WTC11 (cell line): ENCODE results near the gene ATP2B1. TPM values are rescaled to one million over a fixed set of nuclear protein-coding genes. Genes with fewer than 3 reads are reported as not detected.

Source experiments
- ATAC-seq: fragments of 200-7000 bp; cut with Tn5 transposase; 2 replicates; pipeline ENCODE4 v1.10.0; 2021; ENCODE audit warnings: mild to moderate bottlenecking, moderate library complexity
- CTCF ChIA-PET: fragments of 300-600 bp; sonication (Branson Sonifier 250); formaldehyde crosslinking; loops from one replicate; lab custom pipeline; 2021; ENCODE audit warnings: antibody characterized with exemption; lab: Charles Lee
- POLR2A ChIA-PET: fragments of 350-600 bp; sonication (Branson Sonifier 250); formaldehyde crosslinking; loops from one replicate; lab custom pipeline; 2021; ENCODE audit warnings: antibody characterized with exemption; lab: Charles Lee
- DNase-seq: peaks from one replicate; pipeline ENCODE4 v3.0.0; 2021; ENCODE audit warnings: low spot score
- H3K27ac Mint-ChIP-seq: 2 replicates; pipeline ENCODE4 v1.8.0; 2021; ENCODE audit warnings: mixed read lengths
- H3K27me3 Mint-ChIP-seq: 2 replicates; pipeline ENCODE4 v1.8.0; 2021; ENCODE audit warnings: low read depth, mild to moderate bottlenecking, moderate library complexity, mixed read lengths
- H3K36me3 Mint-ChIP-seq: 2 replicates; pipeline ENCODE4 v1.8.0; 2021; ENCODE audit warnings: mixed read lengths
- H3K4me1 Mint-ChIP-seq: 2 replicates; pipeline ENCODE4 v1.8.0; 2022; ENCODE audit warnings: mixed read lengths
- H3K4me3 Mint-ChIP-seq: 2 replicates; pipeline ENCODE4 v1.8.0; 2021; ENCODE audit warnings: mild to moderate bottlenecking, moderate library complexity, mixed read lengths
- H3K9me3 Mint-ChIP-seq: 2 replicates; pipeline ENCODE4 v1.8.0; 2021; ENCODE audit warnings: mixed read lengths
- ARID4B ChIP-seq: sonication (generic); formaldehyde crosslinking; IDR thresholded peaks from 2 replicates; pipeline ENCODE4 v1.8.0; 2023; ENCODE audit warnings: missing genetic modification reagents, mild to moderate bottlenecking, borderline replicate concordance
- EMX1 ChIP-seq: fragments of 250-450 bp; sonication (Bioruptor Pico); IDR thresholded peaks from 2 replicates; pipeline ENCODE4 v1.8.0; 2021; ENCODE audit warnings: mild to moderate bottlenecking
- FOXJ3 ChIP-seq: sonication (generic); formaldehyde crosslinking; IDR thresholded peaks from 2 replicates; pipeline ENCODE4 v1.9.0; 2021; ENCODE audit warnings: missing genetic modification reagents, mild to moderate bottlenecking, borderline replicate concordance
- FOXP1 ChIP-seq: sonication (generic); formaldehyde crosslinking; IDR thresholded peaks from 2 replicates; pipeline ENCODE4 v1.8.0; 2022; ENCODE audit warnings: missing genetic modification reagents, mild to moderate bottlenecking, moderate library complexity, borderline replicate concordance
- FOXP4 ChIP-seq: sonication (generic); formaldehyde crosslinking; IDR thresholded peaks from 2 replicates; pipeline ENCODE4 v1.8.0; 2022; ENCODE audit warnings: mild to moderate bottlenecking, missing genetic modification reagents
- GRHL2 ChIP-seq: fragments of 250-450 bp; sonication (Bioruptor Pico); IDR thresholded peaks from 2 replicates; pipeline ENCODE4 v1.8.0; 2022; ENCODE audit warnings: mild to moderate bottlenecking, moderate library complexity; ENCODE audit not compliant: insufficient replicate concordance, severe bottlenecking
- GTF2I ChIP-seq: fragments of 250-450 bp; sonication (Bioruptor Pico); conservative IDR thresholded peaks from 2 replicates; pipeline ENCODE4 v1.4.0; 2021; ENCODE audit warnings: mild to moderate bottlenecking
- JUN ChIP-seq: sonication (generic); formaldehyde crosslinking; IDR thresholded peaks from 2 replicates; pipeline ENCODE4 v1.8.0; 2023; ENCODE audit warnings: mild to moderate bottlenecking, missing genetic modification reagents
- MLX ChIP-seq: sonication (generic); formaldehyde crosslinking; IDR thresholded peaks from 2 replicates; pipeline ENCODE4 v1.8.1; 2023; ENCODE audit warnings: mild to moderate bottlenecking, missing genetic modification reagents, moderate library complexity
- NR2C2 ChIP-seq: sonication (generic); formaldehyde crosslinking; IDR thresholded peaks from 2 replicates; pipeline ENCODE4 v1.8.0; 2022; ENCODE audit warnings: mild to moderate bottlenecking, missing genetic modification reagents
- NR3C1 ChIP-seq: sonication (generic); formaldehyde crosslinking; conservative IDR thresholded peaks from 2 replicates; pipeline ENCODE4 v1.8.1; 2023; ENCODE audit warnings: low read depth, mild to moderate bottlenecking, missing genetic modification reagents
- PRDM15 ChIP-seq: sonication (generic); formaldehyde crosslinking; IDR thresholded peaks from 2 replicates; pipeline ENCODE4 v1.8.0; 2022; ENCODE audit warnings: missing genetic modification reagents
- SOX15 ChIP-seq: fragments of 250-450 bp; sonication (Bioruptor Pico); IDR thresholded peaks from 2 replicates; pipeline ENCODE4 v1.9.0; 2021; ENCODE audit warnings: mild to moderate bottlenecking
- USF1 ChIP-seq: sonication (generic); formaldehyde crosslinking; IDR thresholded peaks from 2 replicates; pipeline ENCODE4 v1.8.0; 2022; ENCODE audit warnings: mild to moderate bottlenecking, missing genetic modification reagents
- ZMAT4 ChIP-seq: fragments of 250-450 bp; sonication (Bioruptor Pico); IDR thresholded peaks from 2 replicates; pipeline ENCODE4 v1.9.0; 2021; ENCODE audit warnings: mild to moderate bottlenecking
- ZNF138 ChIP-seq: sonication (generic); formaldehyde crosslinking; conservative IDR thresholded peaks from 2 replicates; pipeline ENCODE4 v1.8.1; 2022; ENCODE audit warnings: mild to moderate bottlenecking, moderate library complexity, missing genetic modification reagents
- total RNA-seq: library from RNA; stranded (reverse); gene quantifications from 3 replicates; pipeline ENCODE4 v1.2.3, GENCODE V29; 2021

The ATP2B1 gene
- total RNA-seq, 1 experiment from 2014 or later = 31.7 TPM

- H3K9me3 Mint-ChIP-seq = no peaks in the 10 kb centered on the region
- no peak overlapping the region for H3K4me3 Mint-ChIP-seq
- CTCF ChIA-PET = no interaction called here
- POLR2A ChIA-PET = no interaction called here
- DNase-seq (no peak), ATAC-seq (no peak)
- H3K27ac Mint-ChIP-seq = no peak overlapping the region
- H3K36me3 Mint-ChIP-seq = no peaks in the 10 kb centered on the region
- peaks cover 27% of the 10 kb centered on the region for H3K4me1 Mint-ChIP-seq
- peaks cover 24% of the 10 kb centered on the region for H3K27me3 Mint-ChIP-seq
- TF ChIP-seq ZMAT4 (CRISPR knock-in tag) (no peak), PRDM15 (CRISPR knock-in tag) (no peak), ZNF138 (no peak), GTF2I (CRISPR knock-in tag) (no peak), FOXP4 (no peak), GRHL2 (CRISPR knock-in tag) (no peak), MLX (CRISPR knock-in tag) (no peak), SOX15 (CRISPR knock-in tag) (no peak), FOXJ3 (CRISPR knock-in tag) (no peak), JUN (CRISPR knock-in tag) (no peak), USF1 (CRISPR knock-in tag) (no peak), NR3C1 (CRISPR knock-in tag) (no peak), ARID4B (CRISPR knock-in tag) (no peak), NR2C2 (no peak), FOXP1 (CRISPR knock-in tag) (no peak), EMX1 (CRISPR knock-in tag) (no peak)
Observed at GRCh38 chr12:89702503-89702902, 6.1 kb downstream of the ATP2B1 start.
